HepG2 (cell line): ENCODE data around the gene LMF2. TPM values are rescaled to one million over a fixed set of nuclear protein-coding genes. Genes with fewer than 3 reads are reported as not detected.

ENCODE experiments used
- CHCHD3 ChIP-seq: sonication (generic); formaldehyde crosslinking; IDR thresholded peaks from 2 replicates; pipeline ENCODE4 v1.8.0; 2022; ENCODE audit warnings: mild to moderate bottlenecking, missing genetic modification reagents, moderate library complexity
- GABPB1 ChIP-seq: IDR thresholded peaks from 2 replicates; pipeline ENCODE4 v1.6.1; 2016; ENCODE audit warnings: mild to moderate bottlenecking, missing genetic modification reagents, moderate library complexity, missing compliant biosample characterization
- MAFF ChIP-seq: IDR thresholded peaks from 2 replicates; pipeline ENCODE4 v1.6.1; 2011; ENCODE audit warnings: low read depth, low read length, improper control_type of control experiment
- NRL ChIP-seq: sonication (generic); formaldehyde crosslinking; IDR thresholded peaks from 2 replicates; pipeline ENCODE4 v1.5.0; 2020; ENCODE audit warnings: missing genetic modification reagents, mild to moderate bottlenecking, moderate library complexity, borderline replicate concordance
- POLR2A ChIP-seq, 2 experiments: IDR thresholded peaks; 2 replicates each; pipeline ENCODE4 v1.6.1; 2011; ENCODE audit warnings: low read depth in 2 of 2, low read length in 2 of 2, mild to moderate bottlenecking in 1 of 2, moderate library complexity in 1 of 2; ENCODE audit not compliant: insufficient read depth in 1 of 2
- RAD21 ChIP-seq: fragments of 450-650 bp; formaldehyde crosslinking; IDR thresholded peaks from 2 replicates; pipeline ENCODE4 v1.5.0; 2020; ENCODE audit warnings: mild to moderate bottlenecking
- RAD51 ChIP-seq: fragments of 450-650 bp; IDR thresholded peaks from 2 replicates; pipeline ENCODE4 v1.6.1; 2016; ENCODE audit warnings: borderline replicate concordance
- RBFOX2 ChIP-seq: fragments of 200-400 bp; formaldehyde crosslinking; IDR thresholded peaks from 2 replicates; pipeline ENCODE4 v1.6.1; 2017; ENCODE audit warnings: low read depth, mild to moderate bottlenecking, low read length
- RCOR2 ChIP-seq: IDR thresholded peaks from 2 replicates; pipeline ENCODE4 v1.6.1; 2016; ENCODE audit warnings: missing biosample characterization, missing genetic modification reagents
- RFX5 ChIP-seq: IDR thresholded peaks from 2 replicates; pipeline ENCODE4 v1.6.1; 2011; ENCODE audit warnings: low read depth, low read length, improper control_type of control experiment
- RNF2 ChIP-seq: fragments of 450-650 bp; conservative IDR thresholded peaks from 2 replicates; pipeline ENCODE4 v1.6.1; 2016; ENCODE audit warnings: low read depth
- SOX6 ChIP-seq, 2 experiments: fragments of 450-650 bp in 1 of 2; sonication (generic) in 1 of 2; formaldehyde crosslinking in 1 of 2; IDR thresholded peaks; 2 replicates each; pipeline versions ENCODE4 v1.4.0 to v1.6.1; 2017 to 2020; ENCODE audit warnings: antibody characterized with exemption in 1 of 2, mild to moderate bottlenecking in 1 of 2, missing genetic modification reagents in 1 of 2
- ZNF136 ChIP-seq: sonication (generic); formaldehyde crosslinking; IDR thresholded peaks from 2 replicates; pipeline ENCODE4 v1.8.1; 2022; ENCODE audit warnings: low read depth, mild to moderate bottlenecking, moderate library complexity, missing genetic modification reagents
- ZNF224 ChIP-seq: sonication (generic); formaldehyde crosslinking; IDR thresholded peaks from 2 replicates; pipeline ENCODE4 v1.5.0; 2020; ENCODE audit warnings: mild to moderate bottlenecking, missing genetic modification reagents
- ZNF354B ChIP-seq: sonication (generic); formaldehyde crosslinking; IDR thresholded peaks from 2 replicates; pipeline ENCODE4 v1.8.0; 2022; ENCODE audit warnings: mild to moderate bottlenecking, missing genetic modification reagents
- ZNF724P ChIP-seq: sonication (generic); formaldehyde crosslinking; IDR thresholded peaks from 2 replicates; pipeline ENCODE4 v1.8.0; 2022; ENCODE audit warnings: missing genetic modification reagents, borderline replicate concordance
- ZNF781 ChIP-seq: sonication (generic); formaldehyde crosslinking; IDR thresholded peaks from 2 replicates; pipeline ENCODE4 v1.5.1; 2020; ENCODE audit warnings: borderline replicate concordance, mild to moderate bottlenecking, missing genetic modification reagents; ENCODE audit errors: not compliant biosample characterization
- ZNF782 ChIP-seq: sonication (generic); formaldehyde crosslinking; IDR thresholded peaks from 2 replicates; pipeline ENCODE4 v1.4.0; 2020; ENCODE audit warnings: missing genetic modification reagents, mild to moderate bottlenecking, borderline replicate concordance
- ZZZ3 ChIP-seq: sonication (generic); formaldehyde crosslinking; IDR thresholded peaks from 2 replicates; pipeline ENCODE4 v1.4.0; 2020; ENCODE audit warnings: missing genetic modification reagents, mild to moderate bottlenecking, borderline replicate concordance
- polyA plus RNA-seq, 8 experiments: library from polyadenylated mRNA; depleted of rRNA in 3 of 8; stranded (reverse) in 7 of 8; unstranded in 1 of 8; fragments of >200 nt; fragmentation: Illumina TruSeq in 4 of 8; extraction: Trizol in 4 of 8; gene quantifications; 2 replicates each; pipeline versions ENCODE4 v1.2.1 to v1.2.3, GENCODE V29; 2011 to 2016; ENCODE audit warnings: low read depth in 4 of 8, missing spikeins in 1 of 8, mixed read lengths in 1 of 8; ENCODE audit not compliant: insufficient read depth in 1 of 8
- total RNA-seq, 5 experiments: library from RNA; depleted of rRNA; stranded (reverse); fragments of >200 nt; fragmentation: Illumina TruSeq; extraction: Trizol; gene quantifications; 2 replicates each; pipeline ENCODE4 v1.2.3, GENCODE V29; 2016; ENCODE audit warnings: low read depth in 1 of 5
- TF ChIP-seq, protein P1 (sequence below): sonication (generic); formaldehyde crosslinking; IDR thresholded peaks from 2 replicates; pipeline ENCODE4 v1.5.0; 2020; ENCODE audit warnings: missing genetic modification reagents
- TF ChIP-seq, protein P2 (sequence below): sonication (generic); formaldehyde crosslinking; IDR thresholded peaks from 2 replicates; pipeline ENCODE4 v1.8.1; 2023; ENCODE audit warnings: mild to moderate bottlenecking, inconsistent platforms, moderate library complexity, missing genetic modification reagents, borderline replicate concordance
- TF ChIP-seq, protein P3 (sequence below): sonication (generic); formaldehyde crosslinking; IDR thresholded peaks from 2 replicates; pipeline ENCODE4 v1.4.0; 2020; ENCODE audit warnings: mild to moderate bottlenecking, low read depth, missing genetic modification reagents
- TF ChIP-seq, protein P4 (sequence below): sonication (generic); formaldehyde crosslinking; IDR thresholded peaks from 2 replicates; pipeline ENCODE4 v1.5.0; 2020; ENCODE audit warnings: mild to moderate bottlenecking, missing genetic modification reagents, moderate library complexity

Gene LMF2
- total and polyA plus RNA-seq, 2 of the 13 experiments (the other 11 are each of a cell fraction or from before 2014, with no cell fraction given) = 23.3 to 30.6 TPM

DNA sequence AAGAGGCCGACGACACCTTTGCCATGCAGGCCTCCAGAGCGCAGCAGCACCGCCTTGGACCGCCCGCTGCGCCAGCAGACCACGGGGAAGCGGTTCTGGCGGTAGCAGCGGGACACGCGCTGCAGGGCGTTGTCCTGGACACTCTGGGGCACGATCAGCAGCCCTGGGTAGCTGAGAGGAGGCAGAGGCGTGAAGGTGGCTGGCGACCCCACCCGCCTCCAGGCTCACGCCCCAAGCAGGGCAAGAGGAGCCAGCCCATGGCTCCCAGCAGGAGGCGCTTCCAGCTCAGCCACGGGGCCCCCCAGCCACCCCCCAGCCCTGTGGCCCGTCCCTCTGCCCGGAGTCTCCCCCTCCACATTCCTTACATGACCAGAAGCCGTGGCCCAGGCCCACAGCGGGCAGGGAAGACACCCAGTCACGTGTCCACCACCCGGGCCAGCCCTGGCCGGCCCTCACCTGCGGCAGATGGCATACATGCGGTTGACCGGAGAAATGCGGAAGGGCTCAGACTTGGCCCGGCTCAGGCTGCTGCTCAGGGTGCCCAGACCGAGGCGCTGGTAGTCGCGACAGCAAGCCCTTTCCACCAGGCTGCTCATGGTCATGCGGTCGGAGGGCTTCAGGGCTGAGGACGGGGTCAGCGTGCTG lies 47.9 kb downstream of the LMF2 start (continued):
- TF ChIP-seq RNF2 (no peak), ZNF136 (CRISPR knock-in tag) (no peak), ZNF224 (CRISPR knock-in tag) (no peak), NRL (CRISPR knock-in tag) (no peak), SOX6 (IDR thresholded peaks at IDR 0.05) (no peak), SOX6 (CRISPR knock-in tag; IDR thresholded peaks at IDR 0.05) (no peak), ZNF782 (CRISPR knock-in tag) (no peak), RAD21 (CRISPR knock-in tag) (no peak), RFX5 (no peak), POLR2A (IDR thresholded peaks at IDR 0.05; ENCODE audit: insufficient read depth in 1 of 2, low read depth in 2 of 2, low read length in 2 of 2) (no peak), RBFOX2 (0 out of 2 replicates have a peak, but pooled peaks have one; percentile 17), ZNF724P (CRISPR knock-in tag) (no peak), GABPB1 (no peak), CHCHD3 (CRISPR knock-in tag) (no peak), RAD51 (no peak), ZNF781 (CRISPR knock-in tag) (no peak), ZNF354B (CRISPR knock-in tag) (no peak), MAFF (no peak), RCOR2 (CRISPR knock-in tag) (no peak), ZZZ3 (CRISPR knock-in tag) (no peak)
- TF ChIP-seq, protein P1, sequence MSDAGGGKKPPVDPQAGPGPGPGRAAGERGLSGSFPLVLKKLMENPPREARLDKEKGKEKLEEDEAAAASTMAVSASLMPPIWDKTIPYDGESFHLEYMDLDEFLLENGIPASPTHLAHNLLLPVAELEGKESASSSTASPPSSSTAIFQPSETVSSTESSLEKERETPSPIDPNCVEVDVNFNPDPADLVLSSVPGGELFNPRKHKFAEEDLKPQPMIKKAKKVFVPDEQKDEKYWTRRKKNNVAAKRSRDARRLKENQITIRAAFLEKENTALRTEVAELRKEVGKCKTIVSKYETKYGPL (CRISPR knock-in tag) = no peak
- TF ChIP-seq, protein P2, sequence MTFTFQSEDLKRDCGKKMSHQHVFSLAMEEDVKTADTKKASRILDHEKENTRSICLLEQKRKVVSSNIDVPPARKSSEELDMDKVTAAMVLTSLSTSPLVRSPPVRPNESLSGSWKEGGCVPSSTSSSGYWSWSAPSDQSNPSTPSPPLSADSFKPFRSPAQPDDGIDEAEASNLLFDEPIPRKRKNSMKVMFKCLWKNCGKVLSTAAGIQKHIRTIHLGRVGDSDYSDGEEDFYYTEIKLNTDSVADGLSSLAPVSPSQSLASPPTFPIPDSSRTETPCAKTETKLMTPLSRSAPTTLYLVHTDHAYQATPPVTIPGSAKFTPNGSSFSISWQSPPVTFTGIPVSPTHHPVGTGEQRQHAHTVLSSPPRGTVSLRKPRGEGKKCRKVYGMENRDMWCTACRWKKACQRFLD = no peak
- TF ChIP-seq, protein P3, sequence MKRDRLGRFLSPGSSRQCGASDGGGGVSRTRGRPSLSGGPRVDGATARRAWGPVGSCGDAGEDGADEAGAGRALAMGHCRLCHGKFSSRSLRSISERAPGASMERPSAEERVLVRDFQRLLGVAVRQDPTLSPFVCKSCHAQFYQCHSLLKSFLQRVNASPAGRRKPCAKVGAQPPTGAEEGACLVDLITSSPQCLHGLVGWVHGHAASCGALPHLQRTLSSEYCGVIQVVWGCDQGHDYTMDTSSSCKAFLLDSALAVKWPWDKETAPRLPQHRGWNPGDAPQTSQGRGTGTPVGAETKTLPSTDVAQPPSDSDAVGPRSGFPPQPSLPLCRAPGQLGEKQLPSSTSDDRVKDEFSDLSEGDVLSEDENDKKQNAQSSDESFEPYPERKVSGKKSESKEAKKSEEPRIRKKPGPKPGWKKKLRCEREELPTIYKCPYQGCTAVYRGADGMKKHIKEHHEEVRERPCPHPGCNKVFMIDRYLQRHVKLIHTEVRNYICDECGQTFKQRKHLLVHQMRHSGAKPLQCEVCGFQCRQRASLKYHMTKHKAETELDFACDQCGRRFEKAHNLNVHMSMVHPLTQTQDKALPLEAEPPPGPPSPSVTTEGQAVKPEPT = no peak
- TF ChIP-seq, protein P4, sequence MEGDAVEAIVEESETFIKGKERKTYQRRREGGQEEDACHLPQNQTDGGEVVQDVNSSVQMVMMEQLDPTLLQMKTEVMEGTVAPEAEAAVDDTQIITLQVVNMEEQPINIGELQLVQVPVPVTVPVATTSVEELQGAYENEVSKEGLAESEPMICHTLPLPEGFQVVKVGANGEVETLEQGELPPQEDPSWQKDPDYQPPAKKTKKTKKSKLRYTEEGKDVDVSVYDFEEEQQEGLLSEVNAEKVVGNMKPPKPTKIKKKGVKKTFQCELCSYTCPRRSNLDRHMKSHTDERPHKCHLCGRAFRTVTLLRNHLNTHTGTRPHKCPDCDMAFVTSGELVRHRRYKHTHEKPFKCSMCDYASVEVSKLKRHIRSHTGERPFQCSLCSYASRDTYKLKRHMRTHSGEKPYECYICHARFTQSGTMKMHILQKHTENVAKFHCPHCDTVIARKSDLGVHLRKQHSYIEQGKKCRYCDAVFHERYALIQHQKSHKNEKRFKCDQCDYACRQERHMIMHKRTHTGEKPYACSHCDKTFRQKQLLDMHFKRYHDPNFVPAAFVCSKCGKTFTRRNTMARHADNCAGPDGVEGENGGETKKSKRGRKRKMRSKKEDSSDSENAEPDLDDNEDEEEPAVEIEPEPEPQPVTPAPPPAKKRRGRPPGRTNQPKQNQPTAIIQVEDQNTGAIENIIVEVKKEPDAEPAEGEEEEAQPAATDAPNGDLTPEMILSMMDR (CRISPR knock-in tag) = 0 out of 2 replicates have a peak, but pooled peaks have one; percentile 13
